HG02610 (cell line): Measurements from ENCODE around the gene LPCAT2.

Experiments
- ATAC-seq: cut with Tn5 transposase; IDR thresholded peaks from one replicate; pipeline ENCODE4 v1.9.1; 2021; ENCODE audit warnings: mild to moderate bottlenecking, moderate library complexity; ENCODE audit not compliant: unreplicated experiment

Gene LPCAT2

DNA sequence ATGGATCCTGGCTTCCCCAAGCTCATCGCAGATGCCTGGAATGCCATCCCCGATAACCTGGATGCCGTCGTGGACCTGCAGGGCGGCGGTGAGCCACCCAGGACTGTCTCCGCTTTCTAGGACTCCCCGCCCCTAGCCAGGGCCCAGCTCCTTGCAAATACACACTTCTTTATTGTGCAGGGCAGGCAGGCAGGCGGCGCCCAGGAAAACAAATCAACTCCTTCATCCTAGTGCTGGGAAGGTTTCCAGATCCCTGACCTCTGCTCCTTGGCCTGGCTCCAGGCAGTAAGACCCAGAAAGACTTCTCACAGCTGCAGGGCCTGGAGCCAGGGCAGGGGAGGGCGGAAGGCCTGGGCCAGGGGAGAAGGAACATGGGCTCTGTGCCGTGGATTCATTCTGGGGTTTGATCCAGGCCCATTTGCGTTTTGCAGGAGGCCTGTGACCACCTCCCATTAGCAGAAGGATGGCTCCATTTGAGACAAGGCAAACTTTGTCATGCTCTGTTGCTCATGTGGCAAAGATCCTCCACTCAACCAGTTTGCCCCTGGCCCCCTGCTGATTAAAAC lies 6.0 kb upstream of the LPCAT2 start:
- ATAC-seq, result no peak

- ATAC-seq, result no peak
These were observed 4.9 kb upstream of the LPCAT2 start for GRCh38 chr16:55503726-55504550.

- no peak for ATAC-seq
These were observed 3.4 kb upstream of the LPCAT2 start for GRCh38 chr16:55505333-55506015.

- ATAC-seq, result no peak
These were observed 2.8 kb upstream of the LPCAT2 start for GRCh38 chr16:55506083-55506482.

DNA sequence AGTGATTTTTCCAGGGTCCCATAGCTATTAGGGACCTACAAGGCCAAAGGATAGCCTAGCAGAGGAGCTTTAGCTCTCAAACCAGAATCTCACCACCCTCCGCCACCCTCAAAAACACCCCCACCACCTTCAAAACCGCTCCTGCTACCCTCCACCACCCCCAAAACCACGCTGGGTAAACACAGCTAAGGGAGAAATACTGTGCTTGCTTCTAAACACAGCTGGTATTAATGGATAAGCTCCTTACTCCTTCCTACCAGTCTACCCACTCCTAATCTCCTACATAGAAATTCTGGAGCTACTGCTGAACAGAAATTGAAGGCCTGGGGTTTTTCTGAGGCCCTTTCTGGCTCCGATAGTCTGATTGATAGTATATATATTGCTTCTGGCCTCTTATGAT lies 2.2 kb upstream of the LPCAT2 start:
- no peak for ATAC-seq

DNA sequence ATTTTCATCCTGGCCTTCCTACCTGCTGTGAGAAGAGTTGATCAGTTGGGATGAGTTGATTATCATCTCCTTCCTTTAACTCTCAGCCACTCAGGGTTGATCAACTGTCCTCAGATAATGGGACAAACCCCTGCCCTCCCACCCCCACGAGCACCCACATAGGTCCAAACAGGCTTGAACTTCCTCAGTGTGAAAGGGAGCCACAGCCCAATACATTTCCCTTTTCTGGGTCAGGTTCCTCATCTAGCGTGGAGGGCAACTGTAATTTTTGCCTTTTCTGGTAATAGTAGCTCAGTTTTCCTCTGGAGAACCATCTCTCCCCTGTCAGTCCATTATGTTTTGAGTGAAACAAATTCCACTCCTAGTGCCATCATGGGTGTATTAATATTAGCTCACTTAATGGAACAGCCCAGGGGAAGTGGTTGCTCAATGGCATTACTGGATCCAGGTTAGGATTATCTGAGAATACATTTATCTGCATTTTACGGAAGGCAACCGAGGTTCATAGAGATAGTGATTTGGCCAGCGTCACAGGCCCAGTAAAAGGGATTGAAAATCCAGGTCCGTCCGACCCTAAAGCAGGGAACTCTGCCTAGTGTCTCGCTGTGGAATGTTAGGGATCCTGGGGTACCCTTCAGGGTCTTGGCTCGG lies 476 bp upstream of the LPCAT2 start:
- no peak for ATAC-seq

- ATAC-seq, result no peak
These were observed 1.4 kb downstream of the LPCAT2 start for GRCh38 chr16:55510185-55510805.

GRCh38 chr16:55512941-55513340 lies 4.1 kb downstream of the LPCAT2 start:
- ATAC-seq, result no peak

- no peak for ATAC-seq
These were observed 4.7 kb downstream of the LPCAT2 start for GRCh38 chr16:55513616-55514015.

- ATAC-seq, result no peak
These were observed 6.2 kb downstream of the LPCAT2 start for GRCh38 chr16:55515111-55515510.

- no peak for ATAC-seq
These were observed 12.9 kb downstream of the LPCAT2 start for GRCh38 chr16:55521792-55522191.

- ATAC-seq, result no peak
These were observed 17.6 kb downstream of the LPCAT2 start for GRCh38 chr16:55526441-55526840.

- no peak for ATAC-seq
These were observed 19.0 kb downstream of the LPCAT2 start for GRCh38 chr16:55527885-55528284.

GRCh38 chr16:55529018-55529417 lies 20.1 kb downstream of the LPCAT2 start:
- no peak for ATAC-seq

- ATAC-seq, result no peak
These were observed 21.5 kb downstream of the LPCAT2 start for GRCh38 chr16:55530316-55530856.

DNA sequence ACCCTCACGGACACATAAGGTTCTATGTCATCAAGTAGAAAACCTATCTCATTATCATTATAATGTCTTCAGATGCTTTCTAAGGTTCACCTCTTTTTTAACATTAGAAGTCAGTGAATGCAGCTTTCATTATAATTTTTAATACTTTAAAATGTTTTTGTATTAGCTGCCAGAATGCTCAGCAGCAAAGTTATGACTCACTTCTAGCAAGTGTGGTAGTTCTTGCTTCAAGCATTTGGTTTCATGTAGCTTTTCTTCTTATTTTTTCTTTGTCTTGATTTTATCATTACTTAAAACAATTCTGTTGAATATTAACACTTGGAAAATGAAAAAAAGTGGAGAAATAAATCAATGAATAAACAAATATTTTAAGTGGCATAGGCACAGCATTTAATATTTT lies 23.4 kb downstream of the LPCAT2 start:
- no peak for ATAC-seq

- ATAC-seq, result no peak
These were observed 25.9 kb downstream of the LPCAT2 start for GRCh38 chr16:55534756-55535155.

- ATAC-seq, result no peak
These were observed 30.2 kb downstream of the LPCAT2 start for GRCh38 chr16:55539049-55539448.

- no peak for ATAC-seq
These were observed 30.6 kb downstream of the LPCAT2 start for GRCh38 chr16:55539488-55539887.

DNA sequence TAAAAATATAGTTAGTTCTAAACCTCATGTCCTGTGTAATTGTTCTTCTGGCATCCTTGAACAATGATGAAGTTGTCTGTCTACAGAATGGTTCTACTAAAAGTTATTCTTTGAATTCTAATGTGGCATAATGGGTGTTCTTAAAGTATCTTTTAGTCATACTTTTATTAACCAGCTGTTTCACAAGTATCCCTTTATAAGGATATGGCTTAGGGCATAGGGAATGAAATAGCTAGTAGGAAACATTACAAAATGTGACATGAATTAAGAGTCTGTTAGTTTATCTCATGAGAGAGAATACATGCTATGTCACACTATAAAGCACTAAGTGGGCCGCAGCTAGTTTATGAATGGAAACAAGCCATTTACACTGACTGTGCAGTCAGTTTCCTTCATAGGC lies 31.3 kb downstream of the LPCAT2 start:
- ATAC-seq, result no peak
